HepG2 (cell line): ENCODE results near the gene MDP1. TPM values are rescaled to one million over a fixed set of nuclear protein-coding genes. Genes with fewer than 3 reads are reported as not detected.

Experiments used
- ATAD3A ChIP-seq: sonication (generic); formaldehyde crosslinking; IDR thresholded peaks from 2 replicates; pipeline ENCODE4 v1.4.0; 2020; ENCODE audit warnings: missing genetic modification reagents
- FOXA3 ChIP-seq: IDR thresholded peaks from 2 replicates; pipeline ENCODE4 v1.6.1; 2016; ENCODE audit warnings: missing genetic modification reagents, missing compliant biosample characterization
- NFE2L2 ChIP-seq: fragments of 150-350 bp; IDR thresholded peaks from 2 replicates; pipeline ENCODE4 v1.6.1; 2014; ENCODE audit warnings: low read length
- RARA ChIP-seq: IDR thresholded peaks from 2 replicates; pipeline ENCODE4 v1.6.1; 2016; ENCODE audit warnings: missing genetic modification reagents, missing compliant biosample characterization
- SALL2 ChIP-seq: sonication (generic); formaldehyde crosslinking; IDR thresholded peaks from 2 replicates; pipeline ENCODE4 v1.8.1; 2023; ENCODE audit warnings: mild to moderate bottlenecking, missing genetic modification reagents, inconsistent platforms
- ZBTB20 ChIP-seq: sonication (generic); formaldehyde crosslinking; IDR thresholded peaks from 2 replicates; pipeline ENCODE4 v1.8.1; 2023; ENCODE audit warnings: missing genetic modification reagents, low read depth, mild to moderate bottlenecking, borderline replicate concordance
- ZFP90 ChIP-seq: sonication (generic); formaldehyde crosslinking; IDR thresholded peaks from 2 replicates; pipeline ENCODE4 v1.8.0; 2022; ENCODE audit warnings: missing genetic modification reagents, mild to moderate bottlenecking, inconsistent platforms, borderline replicate concordance
- ZNF335 ChIP-seq: sonication (generic); formaldehyde crosslinking; IDR thresholded peaks from 2 replicates; pipeline ENCODE4 v1.4.0; 2020; ENCODE audit warnings: missing genetic modification reagents
- ZNF367 ChIP-seq: sonication (generic); formaldehyde crosslinking; IDR thresholded peaks from 2 replicates; pipeline ENCODE4 v1.4.0; 2020; ENCODE audit warnings: missing genetic modification reagents, borderline replicate concordance
- ZNF383 ChIP-seq: sonication (generic); formaldehyde crosslinking; IDR thresholded peaks from 2 replicates; pipeline ENCODE4 v1.4.0; 2020; ENCODE audit warnings: missing genetic modification reagents, mild to moderate bottlenecking, borderline replicate concordance
- ZNF407 ChIP-seq: sonication (generic); formaldehyde crosslinking; IDR thresholded peaks from one replicate; pipeline ENCODE4 v1.5.1; 2020; ENCODE audit warnings: mild to moderate bottlenecking, missing genetic modification reagents; ENCODE audit errors: not compliant biosample characterization
- ZNF619 ChIP-seq: sonication (generic); formaldehyde crosslinking; IDR thresholded peaks from 2 replicates; pipeline ENCODE4 v1.4.0; 2020; ENCODE audit warnings: mild to moderate bottlenecking, missing genetic modification reagents
- ZNF768 ChIP-seq: sonication (generic); formaldehyde crosslinking; IDR thresholded peaks from 2 replicates; pipeline ENCODE4 v1.4.0; 2020; ENCODE audit warnings: missing genetic modification reagents
- polyA plus RNA-seq, 8 experiments: library from polyadenylated mRNA; depleted of rRNA in 3 of 8; stranded (reverse) in 7 of 8; unstranded in 1 of 8; fragments of >200 nt; fragmentation: Illumina TruSeq in 4 of 8; extraction: Trizol in 4 of 8; gene quantifications; 2 replicates each; pipeline versions ENCODE4 v1.2.1 to v1.2.3, GENCODE V29; 2011 to 2016; ENCODE audit warnings: low read depth in 4 of 8, missing spikeins in 1 of 8, mixed read lengths in 1 of 8; ENCODE audit not compliant: insufficient read depth in 1 of 8
- total RNA-seq, 5 experiments: library from RNA; depleted of rRNA; stranded (reverse); fragments of >200 nt; fragmentation: Illumina TruSeq; extraction: Trizol; gene quantifications; 2 replicates each; pipeline ENCODE4 v1.2.3, GENCODE V29; 2016; ENCODE audit warnings: low read depth in 1 of 5
- TF ChIP-seq, protein P1 (sequence below), 2 experiments: sonication (generic) in 1 of 2; formaldehyde crosslinking in 1 of 2; IDR thresholded peaks; 2 replicates each; pipeline versions ENCODE4 v1.6.1 to v1.9.0; 2014 to 2022; ENCODE audit warnings: antibody characterized with exemption in 1 of 2, borderline replicate concordance in 1 of 2, inconsistent platforms in 1 of 2, low read depth in 1 of 2, missing genetic modification reagents in 1 of 2
- TF ChIP-seq, protein P2 (sequence below): IDR thresholded peaks from 2 replicates; pipeline ENCODE4 v1.6.1; 2016; ENCODE audit warnings: missing compliant biosample characterization, missing genetic modification reagents, borderline replicate concordance

MDP1 gene
- total and polyA plus RNA-seq, 2 of the 13 experiments (the other 11 are each of a cell fraction or from before 2014, with no cell fraction given) = 44.1 to 48.7 TPM

- TF ChIP-seq ZNF407 (CRISPR knock-in tag) (no peak), RARA (CRISPR knock-in tag) (no peak), ZNF383 (no peak), ZNF335 (CRISPR knock-in tag) (no peak), ZBTB20 (CRISPR knock-in tag) (no peak; the same call in 1 of the 2 replicates), ZNF619 (CRISPR knock-in tag) (no peak; the same call in 1 of the 2 replicates), FOXA3 (CRISPR knock-in tag) (no peak; the same call in 1 of the 2 replicates), ATAD3A (no peak), SALL2 (CRISPR knock-in tag) (no peak), ZNF367 (CRISPR knock-in tag) (no peak), NFE2L2 (no peak), ZNF768 (CRISPR knock-in tag) (no peak), ZFP90 (no peak)
- TF ChIP-seq, protein P1, sequence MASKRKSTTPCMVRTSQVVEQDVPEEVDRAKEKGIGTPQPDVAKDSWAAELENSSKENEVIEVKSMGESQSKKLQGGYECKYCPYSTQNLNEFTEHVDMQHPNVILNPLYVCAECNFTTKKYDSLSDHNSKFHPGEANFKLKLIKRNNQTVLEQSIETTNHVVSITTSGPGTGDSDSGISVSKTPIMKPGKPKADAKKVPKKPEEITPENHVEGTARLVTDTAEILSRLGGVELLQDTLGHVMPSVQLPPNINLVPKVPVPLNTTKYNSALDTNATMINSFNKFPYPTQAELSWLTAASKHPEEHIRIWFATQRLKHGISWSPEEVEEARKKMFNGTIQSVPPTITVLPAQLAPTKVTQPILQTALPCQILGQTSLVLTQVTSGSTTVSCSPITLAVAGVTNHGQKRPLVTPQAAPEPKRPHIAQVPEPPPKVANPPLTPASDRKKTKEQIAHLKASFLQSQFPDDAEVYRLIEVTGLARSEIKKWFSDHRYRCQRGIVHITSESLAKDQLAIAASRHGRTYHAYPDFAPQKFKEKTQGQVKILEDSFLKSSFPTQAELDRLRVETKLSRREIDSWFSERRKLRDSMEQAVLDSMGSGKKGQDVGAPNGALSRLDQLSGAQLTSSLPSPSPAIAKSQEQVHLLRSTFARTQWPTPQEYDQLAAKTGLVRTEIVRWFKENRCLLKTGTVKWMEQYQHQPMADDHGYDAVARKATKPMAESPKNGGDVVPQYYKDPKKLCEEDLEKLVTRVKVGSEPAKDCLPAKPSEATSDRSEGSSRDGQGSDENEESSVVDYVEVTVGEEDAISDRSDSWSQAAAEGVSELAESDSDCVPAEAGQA (IDR thresholded peaks at IDR 0.05; ENCODE audit: low read depth) = no peak
- TF ChIP-seq, protein P1 (CRISPR knock-in tag; IDR thresholded peaks at IDR 0.05; ENCODE audit: borderline replicate concordance) = no peak
- TF ChIP-seq, protein P2, sequence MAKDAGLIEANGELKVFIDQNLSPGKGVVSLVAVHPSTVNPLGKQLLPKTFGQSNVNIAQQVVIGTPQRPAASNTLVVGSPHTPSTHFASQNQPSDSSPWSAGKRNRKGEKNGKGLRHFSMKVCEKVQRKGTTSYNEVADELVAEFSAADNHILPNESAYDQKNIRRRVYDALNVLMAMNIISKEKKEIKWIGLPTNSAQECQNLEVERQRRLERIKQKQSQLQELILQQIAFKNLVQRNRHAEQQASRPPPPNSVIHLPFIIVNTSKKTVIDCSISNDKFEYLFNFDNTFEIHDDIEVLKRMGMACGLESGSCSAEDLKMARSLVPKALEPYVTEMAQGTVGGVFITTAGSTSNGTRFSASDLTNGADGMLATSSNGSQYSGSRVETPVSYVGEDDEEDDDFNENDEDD (CRISPR knock-in tag) = no peak
Observed at GRCh38 chr14:24243336-24243836, 27.5 kb upstream of the MDP1 start (continued).
